ENCODE data around the gene SLC5A9. TPM values are rescaled to one million over a fixed set of nuclear protein-coding genes. Genes with fewer than 3 reads are reported as not detected.

SLC5A9 gene
- total and polyA plus RNA-seq, 2 of the 4 experiments (the other 2 are of a cell fraction), result not detected

DNA sequence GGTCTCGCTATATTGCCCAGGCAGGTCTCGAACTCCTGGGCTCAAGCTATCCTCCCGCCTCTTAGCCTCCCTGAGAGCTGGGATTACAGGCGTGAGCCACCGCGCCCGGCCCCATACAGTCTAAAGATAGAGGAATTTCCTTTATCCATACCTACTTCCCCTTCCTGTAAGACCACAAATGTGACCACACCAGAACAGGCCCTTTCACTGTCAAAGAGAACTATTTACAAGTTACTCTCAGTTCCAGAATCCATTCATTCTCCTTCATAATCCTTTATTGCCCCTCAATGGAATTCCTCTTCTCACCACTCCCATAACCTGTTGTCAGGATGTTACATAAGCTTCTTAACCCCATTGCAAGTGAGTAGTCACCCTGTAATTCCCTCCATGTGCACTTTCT, 26.3 kb upstream of the SLC5A9 start:
- no peak for ATAC-seq (ENCODE audit: low read depth)
- no peak overlapping the region for H2AK9ac ChIP-seq (replicated peaks; ENCODE audit: low read depth, low read length, poor library complexity)
- no peaks in the 10 kb centered on the region for H3K27me3 ChIP-seq (ENCODE audit: control insufficient read depth, insufficient read depth, low read length)
- H4K8ac ChIP-seq (ENCODE audit: low read depth in 2 of 2, low read length in 2 of 2), result no peak overlapping the region
- CTCF ChIA-PET, result interaction anchor here (0.7 kb wide), 1 partner anchor 20 kb away, joined by 3 read pairs; no protein-coding TSS in a partner anchor
- H4K5ac ChIP-seq (ENCODE audit: low read depth, low read length), result no peak overlapping the region
- H4K91ac ChIP-seq (ENCODE audit: insufficient read depth, low read depth, low read length), result no peak overlapping the region
- no peak overlapping the region for H3K23ac ChIP-seq (ENCODE audit: low read depth, low read length)
- H3K36me3 ChIP-seq (ENCODE audit: control insufficient read depth, insufficient read depth, low read length), result no peaks in the 10 kb centered on the region
- no peak overlapping the region for H3K14ac ChIP-seq (replicated peaks; ENCODE audit: low read depth, low read length)
- H3K18ac ChIP-seq (ENCODE audit: low read depth, low read length), result no peak overlapping the region
- no peaks in the 10 kb centered on the region for H3K9me1 ChIP-seq (ENCODE audit: insufficient read depth, low read length)
- H2AK5ac ChIP-seq (ENCODE audit: low read depth, low read length), result no peak overlapping the region
- no peak overlapping the region for H2BK120ac ChIP-seq (ENCODE audit: low read depth, low read length)
- no peaks in the 10 kb centered on the region for H3K9me3 ChIP-seq (ENCODE audit: control insufficient read depth, insufficient read depth, low read length)
- dilution Hi-C loops (cut with HindIII; ENCODE audit: low sequenced_read_pairs, unreplicated experiment) (no loop called here), in situ Hi-C loops (cut with MboI; ENCODE audit: low sequenced_read_pairs) (no loop called here), intact Hi-C loops (cut with micrococcal nuclease) (no loop called here)
- no peak overlapping the region for H3K4me3 ChIP-seq (ENCODE audit: insufficient read depth, low read depth, low read length)
- no peak overlapping the region for H3K9ac ChIP-seq (ENCODE audit: low read depth, low read length)
- no peak overlapping the region for H2BK5ac ChIP-seq (ENCODE audit: low read depth, low read length, poor library complexity, severe bottlenecking)
- no peaks in the 10 kb centered on the region for H3K4me1 ChIP-seq (ENCODE audit: control insufficient read depth, insufficient read depth, low read length)
- no peak overlapping the region for H2BK15ac ChIP-seq (ENCODE audit: low read depth, low read length)
- no peak overlapping the region for H2AFZ ChIP-seq (replicated peaks; ENCODE audit: low read length, poor library complexity)
- H3K4me2 ChIP-seq (ENCODE audit: low read depth, low read length), result no peak overlapping the region
- H3K56ac ChIP-seq (ENCODE audit: extremely low read depth, insufficient read depth, low read length), result no peak overlapping the region
- H4K20me1 ChIP-seq (ENCODE audit: insufficient read depth, low read length), result no peaks in the 10 kb centered on the region
- H3K4ac ChIP-seq (ENCODE audit: low read depth, low read length), result no peak overlapping the region
- H2BK20ac ChIP-seq (ENCODE audit: low read depth, low read length), result no peak overlapping the region
- H3K27ac ChIP-seq (ENCODE audit: insufficient read depth, low read length), result no peak overlapping the region
- WGBS, 2 experiments (ENCODE audit: extremely low coverage in 2 of 2, insufficient read length in 1 of 2), result no CpG with 5 or more reads among the region's 7 CpGs
- BruUV-seq (replicated peaks), result no TSS peak
- POLR2A ChIA-PET (ENCODE audit: unreplicated experiment), result no interaction called here
- no peak for DNase-seq
- no peak for TF ChIP-seq USF2 (IDR thresholded peaks at IDR 0.05; ENCODE audit: low read depth, low read length)
- no peak for TF ChIP-seq NFE2L2 (IDR thresholded peaks at IDR 0.05; ENCODE audit: low read depth, low read length)
- TF ChIP-seq RAD21 (IDR thresholded peaks at IDR 0.05; ENCODE audit: low read length), result no peak
- TF ChIP-seq FOS (IDR thresholded peaks at IDR 0.05; ENCODE audit: low read depth, low read length), result no peak
- TF ChIP-seq MXI1 (IDR thresholded peaks at IDR 0.05; ENCODE audit: borderline replicate concordance, low read depth, low read length), result no peak
- no peak for TF ChIP-seq RFX5 (IDR thresholded peaks at IDR 0.05; ENCODE audit: low read depth, low read length)
- TF ChIP-seq, protein P1, sequence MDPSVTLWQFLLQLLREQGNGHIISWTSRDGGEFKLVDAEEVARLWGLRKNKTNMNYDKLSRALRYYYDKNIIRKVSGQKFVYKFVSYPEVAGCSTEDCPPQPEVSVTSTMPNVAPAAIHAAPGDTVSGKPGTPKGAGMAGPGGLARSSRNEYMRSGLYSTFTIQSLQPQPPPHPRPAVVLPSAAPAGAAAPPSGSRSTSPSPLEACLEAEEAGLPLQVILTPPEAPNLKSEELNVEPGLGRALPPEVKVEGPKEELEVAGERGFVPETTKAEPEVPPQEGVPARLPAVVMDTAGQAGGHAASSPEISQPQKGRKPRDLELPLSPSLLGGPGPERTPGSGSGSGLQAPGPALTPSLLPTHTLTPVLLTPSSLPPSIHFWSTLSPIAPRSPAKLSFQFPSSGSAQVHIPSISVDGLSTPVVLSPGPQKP (IDR thresholded peaks at IDR 0.05; ENCODE audit: borderline replicate concordance, low read depth, low read length), result no peak
- TF ChIP-seq CTCF (conservative IDR thresholded peaks at IDR 0.05; ENCODE audit: low read depth, low read length), result no peak
- TF ChIP-seq POLR2A (IDR thresholded peaks at IDR 0.05; ENCODE audit: low read depth, low read length), result no peak
- no peak for TF ChIP-seq BHLHE40 (IDR thresholded peaks at IDR 0.05; ENCODE audit: low read depth, low read length)
- TF ChIP-seq MAFK (IDR thresholded peaks at IDR 0.05; ENCODE audit: low read depth, low read length), result no peak
- TF ChIP-seq SMC3 (IDR thresholded peaks at IDR 0.05; ENCODE audit: low read depth, low read length), result no peak
- TF ChIP-seq CHD1 (IDR thresholded peaks at IDR 0.05; ENCODE audit: low read depth, low read length), result no peak
- TF ChIP-seq RCOR1 (IDR thresholded peaks at IDR 0.05; ENCODE audit: insufficient replicate concordance, low read length), result no peak
- no peak for TF ChIP-seq MAZ (IDR thresholded peaks at IDR 0.05; ENCODE audit: borderline replicate concordance, low read depth, low read length)
- TF ChIP-seq CEBPB (IDR thresholded peaks at IDR 0.05; ENCODE audit: low read depth, low read length), result no peak
- H3K79me1 ChIP-seq (ENCODE audit: low read depth in 1 of 2, low read length in 2 of 2), result no peaks in the 10 kb centered on the region
